Measurements from ENCODE around the gene SPTAN1. TPM values are rescaled to one million over a fixed set of nuclear protein-coding genes. Genes with fewer than 3 reads are reported as not detected.

The SPTAN1 gene
- total RNA-seq, 1 donor from 2014 or later = 292 TPM

DNA sequence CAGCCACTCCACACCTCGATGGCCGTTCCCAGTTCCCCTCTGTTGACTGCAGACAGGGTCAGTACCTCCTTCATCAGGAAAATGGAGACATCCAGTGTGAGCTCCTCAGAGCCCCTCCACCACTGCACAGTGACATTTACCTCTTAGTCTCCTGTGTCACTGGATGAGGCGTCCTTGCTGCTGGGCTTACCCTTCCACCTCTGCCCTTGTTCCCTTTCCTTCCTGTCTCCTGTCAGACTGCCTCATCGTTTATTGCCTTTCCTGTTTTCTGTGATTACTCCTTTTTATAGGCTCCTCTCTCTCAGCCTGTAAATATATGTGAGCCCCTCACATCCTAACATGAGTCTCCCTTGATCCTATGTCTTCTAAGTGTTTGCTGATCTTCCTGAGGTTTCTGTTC lies 23.2 kb upstream of the SPTAN1 start:
- Histone ChIP-seq H3K27ac (no peak overlapping the region), H3K36me3 (peaks cover 0 to 77% of the 10 kb centered on the region in 2 donors)
- no peak for DNase-seq (ENCODE audit: extremely low spot score in 2 of 2)

DNA sequence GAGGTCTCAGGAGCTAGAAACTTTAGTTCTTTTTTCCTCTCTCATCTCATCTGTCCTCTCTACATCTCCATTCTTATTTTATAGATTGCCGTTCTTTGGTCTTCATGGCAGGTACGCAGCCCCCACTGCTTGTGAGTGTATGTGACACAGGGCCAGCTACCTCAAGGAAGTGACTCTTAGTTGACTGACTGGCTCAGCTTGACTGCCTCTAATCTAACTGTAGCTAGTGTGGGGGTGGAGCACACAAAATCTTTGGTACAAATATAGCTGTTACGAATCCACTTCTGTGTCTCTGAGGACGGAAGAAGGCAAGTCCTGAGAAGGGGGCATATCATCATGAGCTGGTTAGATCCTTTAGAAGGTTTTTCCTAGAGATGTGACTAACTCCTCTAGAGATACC lies 19.8 kb upstream of the SPTAN1 start:
- no peak for DNase-seq (ENCODE audit: extremely low spot score in 2 of 2)
- H3K27me3 ChIP-seq = no peaks in the 10 kb centered on the region
- intact Hi-C loops (cut with DNase I) = no loop called here
- peaks cover 5% of the 10 kb centered on the region for H3K4me1 ChIP-seq
- no peak overlapping the region for H3K4me3 ChIP-seq
- H3K9me3 ChIP-seq = no peaks in the 10 kb centered on the region
- peaks cover 0 to 70% of the 10 kb centered on the region in 2 donors for H3K36me3 ChIP-seq
- no peak for TF ChIP-seq POLR2AphosphoS5 (IDR thresholded peaks at IDR 0.05; ENCODE audit: insufficient read depth in 1 of 2, low read depth in 1 of 2)
- TF ChIP-seq, protein P1, sequence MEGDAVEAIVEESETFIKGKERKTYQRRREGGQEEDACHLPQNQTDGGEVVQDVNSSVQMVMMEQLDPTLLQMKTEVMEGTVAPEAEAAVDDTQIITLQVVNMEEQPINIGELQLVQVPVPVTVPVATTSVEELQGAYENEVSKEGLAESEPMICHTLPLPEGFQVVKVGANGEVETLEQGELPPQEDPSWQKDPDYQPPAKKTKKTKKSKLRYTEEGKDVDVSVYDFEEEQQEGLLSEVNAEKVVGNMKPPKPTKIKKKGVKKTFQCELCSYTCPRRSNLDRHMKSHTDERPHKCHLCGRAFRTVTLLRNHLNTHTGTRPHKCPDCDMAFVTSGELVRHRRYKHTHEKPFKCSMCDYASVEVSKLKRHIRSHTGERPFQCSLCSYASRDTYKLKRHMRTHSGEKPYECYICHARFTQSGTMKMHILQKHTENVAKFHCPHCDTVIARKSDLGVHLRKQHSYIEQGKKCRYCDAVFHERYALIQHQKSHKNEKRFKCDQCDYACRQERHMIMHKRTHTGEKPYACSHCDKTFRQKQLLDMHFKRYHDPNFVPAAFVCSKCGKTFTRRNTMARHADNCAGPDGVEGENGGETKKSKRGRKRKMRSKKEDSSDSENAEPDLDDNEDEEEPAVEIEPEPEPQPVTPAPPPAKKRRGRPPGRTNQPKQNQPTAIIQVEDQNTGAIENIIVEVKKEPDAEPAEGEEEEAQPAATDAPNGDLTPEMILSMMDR (IDR thresholded peaks at IDR 0.05) = no peak
- no peak for TF ChIP-seq POLR2A (IDR thresholded peaks at IDR 0.05)
- H3K27ac ChIP-seq = no peak overlapping the region

More for the DNA sequence above, 23.2 kb upstream of the SPTAN1 start:
- TF ChIP-seq POLR2AphosphoS5 (IDR thresholded peaks at IDR 0.05; ENCODE audit: insufficient read depth in 1 of 2, low read depth in 1 of 2) = no peak
- no peak for TF ChIP-seq POLR2A (IDR thresholded peaks at IDR 0.05)
- TF ChIP-seq, protein P1 (IDR thresholded peaks at IDR 0.05) = no peak
- Histone ChIP-seq H3K27me3 (no peaks in the 10 kb centered on the region), H3K4me3 (no peak overlapping the region), H3K9me3 (no peaks in the 10 kb centered on the region), H3K4me1 (peaks cover 5% of the 10 kb centered on the region)
- intact Hi-C loops (cut with DNase I) = no loop called here

DNA sequence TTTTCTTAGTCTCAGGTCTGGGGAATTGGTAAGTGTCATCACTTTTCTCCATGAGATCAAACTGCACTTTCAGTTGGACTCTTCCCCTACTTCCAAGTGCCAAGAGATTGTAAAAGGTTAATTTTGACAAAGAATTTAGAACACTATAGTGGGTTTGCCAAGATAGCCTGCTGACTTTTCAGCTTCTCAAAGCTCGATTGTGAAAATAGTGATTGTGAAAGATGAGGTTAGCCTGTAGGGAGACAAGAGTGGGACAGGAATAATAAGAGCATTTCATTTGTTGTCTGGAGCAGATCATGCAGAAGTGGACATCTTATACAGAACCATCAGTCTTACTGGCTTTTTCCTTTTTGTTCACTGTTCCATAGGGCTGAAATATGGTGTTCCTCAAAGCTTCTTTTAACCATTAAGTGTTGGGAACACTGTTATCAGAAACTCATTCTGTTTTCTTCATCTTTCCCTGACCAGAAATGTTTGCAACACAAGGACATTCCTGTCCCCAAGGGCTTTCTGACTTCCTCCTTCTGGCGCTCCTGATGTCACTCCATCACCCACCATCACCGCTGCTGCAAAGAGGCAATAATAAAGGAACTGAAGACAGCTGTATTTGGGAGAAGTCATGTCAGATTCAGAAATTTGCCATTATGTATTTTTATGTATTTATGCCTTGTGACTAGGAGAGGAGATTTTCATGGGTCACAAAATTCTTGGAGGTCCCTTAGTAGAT lies 11.6 kb upstream of the SPTAN1 start:
- intact Hi-C loops (cut with DNase I) = no loop called here
- peaks cover 7 to 71% of the 10 kb centered on the region in 2 donors for H3K36me3 ChIP-seq

DNA sequence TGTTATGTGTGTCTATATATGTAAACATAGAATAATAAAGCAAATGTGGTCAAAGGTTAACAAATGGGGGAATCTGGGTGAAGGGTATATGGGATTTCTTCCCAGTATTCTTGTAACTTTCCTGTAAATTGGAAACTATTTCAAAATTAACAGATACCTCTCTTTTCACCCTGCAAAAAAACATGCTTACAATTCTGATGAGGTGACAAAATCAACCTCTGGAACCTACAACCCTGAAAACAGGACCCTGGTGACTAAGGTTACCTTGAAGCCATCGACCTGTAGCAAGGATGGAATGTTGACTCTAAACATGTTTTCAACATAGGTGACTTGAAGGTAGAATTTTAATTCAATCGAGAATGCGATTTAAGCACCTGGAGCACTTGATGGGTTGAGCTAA lies 5.9 kb upstream of the SPTAN1 start:
- Histone ChIP-seq H3K4me1 (peaks cover 20% of the 10 kb centered on the region), H3K9me3 (no peaks in the 10 kb centered on the region), H3K27me3 (no peaks in the 10 kb centered on the region), H3K4me3 (no peak overlapping the region), H3K27ac (no peak overlapping the region), H3K36me3 (peaks cover 0 to 19% of the 10 kb centered on the region in 2 donors)
- intact Hi-C loops (cut with DNase I) = no loop called here
- no peak for DNase-seq (ENCODE audit: extremely low spot score in 2 of 2)
- TF ChIP-seq POLR2A (IDR thresholded peaks at IDR 0.05) = no peak
- TF ChIP-seq, protein P1 (IDR thresholded peaks at IDR 0.05) = no peak
- TF ChIP-seq POLR2AphosphoS5 (IDR thresholded peaks at IDR 0.05; ENCODE audit: insufficient read depth in 1 of 2, low read depth in 1 of 2) = no peak

More for the DNA sequence above, 11.6 kb upstream of the SPTAN1 start:
- Histone ChIP-seq H3K27me3 (no peaks in the 10 kb centered on the region), H3K9me3 (no peaks in the 10 kb centered on the region), H3K27ac (no peak overlapping the region), H3K4me1 (no peaks in the 10 kb centered on the region), H3K4me3 (no peak overlapping the region)
- DNase-seq (ENCODE audit: extremely low spot score in 2 of 2) = no peak
- no peak for TF ChIP-seq POLR2A (IDR thresholded peaks at IDR 0.05)
- no peak for TF ChIP-seq POLR2AphosphoS5 (IDR thresholded peaks at IDR 0.05; ENCODE audit: insufficient read depth in 1 of 2, low read depth in 1 of 2)
- TF ChIP-seq, protein P1 (IDR thresholded peaks at IDR 0.05) = no peak

DNA sequence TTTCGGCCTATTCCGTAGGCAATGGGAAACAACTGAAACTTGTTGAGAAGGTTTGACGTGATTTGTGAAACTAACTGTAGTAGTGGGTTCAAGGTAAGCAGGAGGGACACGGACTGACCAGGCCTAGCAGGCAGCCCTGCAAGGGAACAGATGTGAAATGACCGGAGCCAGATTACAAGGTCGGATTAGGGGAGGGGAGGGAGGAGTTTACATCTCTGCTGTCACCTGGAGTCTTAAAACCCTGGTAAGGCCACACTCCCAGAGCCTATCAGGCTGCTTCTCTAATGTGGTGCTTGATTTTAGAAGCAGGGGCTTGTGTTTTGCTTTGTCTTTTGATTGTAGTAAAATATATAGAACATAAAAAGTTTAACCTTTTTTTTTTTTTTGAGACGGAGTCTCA lies 3.5 kb upstream of the SPTAN1 start:
- H3K27me3 ChIP-seq = no peaks in the 10 kb centered on the region
- H3K4me3 ChIP-seq = no peak overlapping the region
- TF ChIP-seq, protein P1 (IDR thresholded peaks at IDR 0.05) = no peak
- no peak for TF ChIP-seq POLR2A (IDR thresholded peaks at IDR 0.05)
- TF ChIP-seq POLR2AphosphoS5 (IDR thresholded peaks at IDR 0.05; ENCODE audit: insufficient read depth in 1 of 2, low read depth in 1 of 2) = no peak
- H3K4me1 ChIP-seq = peaks cover 29% of the 10 kb centered on the region
- H3K36me3 ChIP-seq = no peaks in the 10 kb centered on the region
- H3K27ac ChIP-seq = no peak overlapping the region
- intact Hi-C loops (cut with DNase I) = no loop called here
- no peaks in the 10 kb centered on the region for H3K9me3 ChIP-seq
- DNase-seq (ENCODE audit: extremely low spot score in 2 of 2) = no peak
